ENCODE data around the gene DISC1. TPM values are rescaled to one million over a fixed set of nuclear protein-coding genes. Genes with fewer than 3 reads are reported as not detected.

Gene DISC1
- polyA plus RNA-seq, 1 donor from 2014 or later = 0.84 TPM

DNA sequence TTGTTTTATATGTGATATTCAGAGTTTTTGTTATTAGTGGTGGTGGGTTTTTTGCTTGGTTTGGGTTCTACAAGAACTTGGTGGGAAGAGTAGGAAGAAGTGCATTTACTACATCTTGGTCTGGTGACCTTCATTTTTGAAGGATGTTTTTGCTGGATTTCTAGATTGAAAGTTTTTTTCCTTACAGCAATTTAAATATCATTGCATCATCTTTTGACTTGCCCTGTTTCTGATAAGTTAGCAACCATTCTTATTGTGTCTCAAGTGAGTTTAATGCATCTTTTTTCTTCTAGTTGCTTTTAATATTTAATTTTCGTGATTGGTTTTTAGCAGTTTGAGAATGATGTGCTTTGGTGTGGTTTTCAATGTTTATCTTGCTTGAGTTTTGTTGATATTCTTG is 447.7 kb downstream of the DISC1 start:
- H3K79me2 ChIP-seq (replicated peaks; ENCODE audit: insufficient read depth, low read length) = no peaks in the 10 kb centered on the region
- H3F3A ChIP-seq (ENCODE audit: insufficient read depth, low read length, poor library complexity, severe bottlenecking) = no peaks in the 10 kb centered on the region
- TF ChIP-seq MXI1 (conservative IDR thresholded peaks at IDR 0.05; ENCODE audit: poor library complexity, severe bottlenecking) = no peak
- no peak overlapping the region for H3K4me2 ChIP-seq (ENCODE audit: low read length)
- no peaks in the 10 kb centered on the region for H3K36me3 ChIP-seq (ENCODE audit: insufficient read depth, low read length)
- no peak overlapping the region for H3K4me3 ChIP-seq (ENCODE audit: low read length)
- no peaks in the 10 kb centered on the region for H3K27me3 ChIP-seq (ENCODE audit: insufficient read depth, low read depth, low read length)
- H3K9me2 ChIP-seq (ENCODE audit: insufficient read depth, low read length) = no peaks in the 10 kb centered on the region
- peaks cover 4% of the 10 kb centered on the region for H3K9me3 ChIP-seq (ENCODE audit: low read length)
- H4K20me1 ChIP-seq (ENCODE audit: insufficient read depth) = no peaks in the 10 kb centered on the region
- H2AFZ ChIP-seq (ENCODE audit: low read depth, low read length) = no peak overlapping the region
- no peak overlapping the region for H3K9ac ChIP-seq (ENCODE audit: low read length)
- no peak overlapping the region for H3K27ac ChIP-seq (ENCODE audit: low read length)

- Histone ChIP-seq H3K27ac (ENCODE audit: low read length) (no peak overlapping the region), H3K9me2 (ENCODE audit: insufficient read depth, low read length) (no peaks in the 10 kb centered on the region), H4K20me1 (ENCODE audit: insufficient read depth) (no peaks in the 10 kb centered on the region), H3K4me2 (ENCODE audit: low read length) (no peak overlapping the region), H3F3A (ENCODE audit: insufficient read depth, low read length, poor library complexity, severe bottlenecking) (no peaks in the 10 kb centered on the region), H3K27me3 (ENCODE audit: insufficient read depth, low read depth, low read length) (no peaks in the 10 kb centered on the region), H3K4me3 (ENCODE audit: low read length) (no peak overlapping the region), H3K9me3 (ENCODE audit: low read length) (peaks cover 4% of the 10 kb centered on the region), H3K36me3 (ENCODE audit: insufficient read depth, low read length) (no peaks in the 10 kb centered on the region), H3K79me2 (replicated peaks; ENCODE audit: insufficient read depth, low read length) (no peaks in the 10 kb centered on the region), H2AFZ (ENCODE audit: low read depth, low read length) (no peak overlapping the region), H3K9ac (ENCODE audit: low read length) (no peak overlapping the region)
- no peak for TF ChIP-seq TAF1 (IDR thresholded peaks at IDR 0.05; ENCODE audit: low read depth)
- no peak for TF ChIP-seq RAD21 (conservative IDR thresholded peaks at IDR 0.05)
- TF ChIP-seq POLR2AphosphoS5 (IDR thresholded peaks at IDR 0.05) = no peak
- TF ChIP-seq SMC3 (conservative IDR thresholded peaks at IDR 0.05; ENCODE audit: poor library complexity) = no peak
- TF ChIP-seq MXI1 (conservative IDR thresholded peaks at IDR 0.05; ENCODE audit: poor library complexity, severe bottlenecking) = no peak
- no peak for TF ChIP-seq REST (IDR thresholded peaks at IDR 0.05; ENCODE audit: borderline replicate concordance)
- TF ChIP-seq, protein P1, sequence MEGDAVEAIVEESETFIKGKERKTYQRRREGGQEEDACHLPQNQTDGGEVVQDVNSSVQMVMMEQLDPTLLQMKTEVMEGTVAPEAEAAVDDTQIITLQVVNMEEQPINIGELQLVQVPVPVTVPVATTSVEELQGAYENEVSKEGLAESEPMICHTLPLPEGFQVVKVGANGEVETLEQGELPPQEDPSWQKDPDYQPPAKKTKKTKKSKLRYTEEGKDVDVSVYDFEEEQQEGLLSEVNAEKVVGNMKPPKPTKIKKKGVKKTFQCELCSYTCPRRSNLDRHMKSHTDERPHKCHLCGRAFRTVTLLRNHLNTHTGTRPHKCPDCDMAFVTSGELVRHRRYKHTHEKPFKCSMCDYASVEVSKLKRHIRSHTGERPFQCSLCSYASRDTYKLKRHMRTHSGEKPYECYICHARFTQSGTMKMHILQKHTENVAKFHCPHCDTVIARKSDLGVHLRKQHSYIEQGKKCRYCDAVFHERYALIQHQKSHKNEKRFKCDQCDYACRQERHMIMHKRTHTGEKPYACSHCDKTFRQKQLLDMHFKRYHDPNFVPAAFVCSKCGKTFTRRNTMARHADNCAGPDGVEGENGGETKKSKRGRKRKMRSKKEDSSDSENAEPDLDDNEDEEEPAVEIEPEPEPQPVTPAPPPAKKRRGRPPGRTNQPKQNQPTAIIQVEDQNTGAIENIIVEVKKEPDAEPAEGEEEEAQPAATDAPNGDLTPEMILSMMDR (IDR thresholded peaks at IDR 0.05; ENCODE audit: poor library complexity, severe bottlenecking) = no peak
- no peak for TF ChIP-seq EP300 (conservative IDR thresholded peaks at IDR 0.05; ENCODE audit: poor library complexity, severe bottlenecking)
- no peak for TF ChIP-seq EZH2 (IDR thresholded peaks at IDR 0.05; ENCODE audit: borderline replicate concordance, insufficient read depth, low read length, poor library complexity, severe bottlenecking)
Measured at GRCh38 chr1:232077809-232078208, 451.2 kb downstream of the DISC1 start.

Measured in neural cell (in vitro differentiated cells).